Measurements from ENCODE around the gene PTRH1. TPM values are rescaled to one million over a fixed set of nuclear protein-coding genes. Genes with fewer than 3 reads are reported as not detected.

PTRH1 gene
- total and polyA plus RNA-seq, 2 of the 4 experiments (the other 2 are of a cell fraction), result 5.4 to 14.8 TPM

DNA sequence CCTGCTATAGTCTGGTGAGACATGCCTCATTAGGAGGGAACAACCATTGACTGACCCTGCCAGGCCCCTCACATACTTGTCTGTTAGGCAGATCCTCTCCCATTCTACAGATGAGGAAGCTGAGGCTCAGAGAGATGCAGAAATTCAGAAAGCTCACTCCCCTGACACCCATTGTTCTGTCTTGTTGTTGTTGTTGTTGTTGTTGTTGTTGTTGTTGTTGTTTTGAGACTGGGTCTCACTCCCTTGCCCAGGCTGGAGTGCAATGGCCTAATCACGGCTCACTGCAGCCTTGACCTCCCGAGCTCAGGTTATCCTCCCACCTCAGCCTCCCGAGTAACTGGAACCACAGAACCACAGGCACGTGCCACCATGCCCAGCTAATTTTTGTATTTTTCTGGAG is 21.8 kb downstream of the PTRH1 start:
- Histone ChIP-seq H3K4ac (ENCODE audit: low read depth, low read length) (no peak overlapping the region), H3K56ac (ENCODE audit: extremely low read depth, insufficient read depth, low read length) (no peak overlapping the region), H3K27ac (ENCODE audit: insufficient read depth, low read length) (no peak overlapping the region), H2AK5ac (ENCODE audit: low read depth, low read length) (no peak overlapping the region), H3K4me1 (ENCODE audit: control insufficient read depth, insufficient read depth, low read length) (no peaks in the 10 kb centered on the region), H4K8ac (ENCODE audit: low read depth in 2 of 2, low read length in 2 of 2) (no peak overlapping the region), H2BK5ac (ENCODE audit: low read depth, low read length, poor library complexity, severe bottlenecking) (no peak overlapping the region), H4K20me1 (ENCODE audit: insufficient read depth, low read length) (no peaks in the 10 kb centered on the region), H3K18ac (ENCODE audit: low read depth, low read length) (no peak overlapping the region), H3K4me3 (ENCODE audit: insufficient read depth, low read depth, low read length) (no peak overlapping the region), H2AK9ac (replicated peaks; ENCODE audit: low read depth, low read length, poor library complexity) (no peak overlapping the region), H3K79me1 (ENCODE audit: low read depth in 1 of 2, low read length in 2 of 2) (no peaks in the 10 kb centered on the region), H3K9me1 (ENCODE audit: insufficient read depth, low read length) (peaks cover 3% of the 10 kb centered on the region; the same call in 1 of the 2 replicates), H3K9ac (ENCODE audit: low read depth, low read length) (no peak overlapping the region), H4K91ac (ENCODE audit: insufficient read depth, low read depth, low read length) (no peak overlapping the region), H3K9me3 (ENCODE audit: control insufficient read depth, insufficient read depth, low read length) (no peaks in the 10 kb centered on the region), H3K36me3 (ENCODE audit: control insufficient read depth, insufficient read depth, low read length) (peaks cover 25% of the 10 kb centered on the region), H2AFZ (replicated peaks; ENCODE audit: low read length, poor library complexity) (no peak overlapping the region), H2BK20ac (ENCODE audit: low read depth, low read length) (no peak overlapping the region), H4K5ac (ENCODE audit: low read depth, low read length) (no peak overlapping the region), H3K23ac (ENCODE audit: low read depth, low read length) (no peak overlapping the region), H2BK15ac (ENCODE audit: low read depth, low read length) (no peak overlapping the region), H3K14ac (replicated peaks; ENCODE audit: low read depth, low read length) (no peak overlapping the region), H3K27me3 (ENCODE audit: control insufficient read depth, insufficient read depth, low read length) (no peaks in the 10 kb centered on the region), H3K4me2 (ENCODE audit: low read depth, low read length) (no peak overlapping the region), H2BK120ac (ENCODE audit: low read depth, low read length) (no peak overlapping the region)
- DNase-seq (no peak), ATAC-seq (ENCODE audit: low read depth) (no peak)
- no peak for TF ChIP-seq FOS (IDR thresholded peaks at IDR 0.05; ENCODE audit: low read depth, low read length)
- dilution Hi-C loops (cut with HindIII; ENCODE audit: low sequenced_read_pairs, unreplicated experiment) (no loop called here), intact Hi-C loops (cut with micrococcal nuclease) (no loop called here), in situ Hi-C loops (cut with MboI; ENCODE audit: low sequenced_read_pairs) (no loop called here)
- no TSS peak for BruUV-seq (replicated peaks)
- WGBS, 2 experiments (ENCODE audit: extremely low coverage in 2 of 2, insufficient read length in 1 of 2), result no CpG with 5 or more reads among the region's 4 CpGs
- ChIA-PET POLR2A (ENCODE audit: unreplicated experiment) (no interaction called here), CTCF (no interaction called here)

All from IMR-90 (cell line).